Type B pancreatic cell (in vitro differentiated cells): Measurements from ENCODE around the gene TCP11L1. TPM values are rescaled to one million over a fixed set of nuclear protein-coding genes. Genes with fewer than 3 reads are reported as not detected.
A peak's percentile ranks its signal among the peaks of the same experiment; 100 is the strongest.

ENCODE experiments used
- DNase-seq: peaks from one replicate; pipeline ENCODE4 v3.0.0; 2021; ENCODE audit warnings: mixed read lengths; ENCODE audit not compliant: unreplicated experiment; ENCODE audit errors: extremely low spot score
- H3K27ac Mint-ChIP-seq: 2 replicates; pipeline ENCODE4 v1.8.0; 2021; ENCODE audit warnings: mild to moderate bottlenecking, mixed read lengths
- H3K27me3 Mint-ChIP-seq: 2 replicates; pipeline ENCODE4 v1.8.0; 2021; ENCODE audit warnings: mixed read lengths
- H3K36me3 Mint-ChIP-seq: 2 replicates; pipeline ENCODE4 v1.8.0; 2021; ENCODE audit warnings: mixed read lengths
- H3K4me1 Mint-ChIP-seq: one replicate; pipeline ENCODE4 v1.8.0; 2021; ENCODE audit warnings: mixed read lengths; ENCODE audit not compliant: unreplicated experiment
- H3K4me3 Mint-ChIP-seq: 2 replicates; pipeline ENCODE4 v1.8.0; 2021; ENCODE audit warnings: mild to moderate bottlenecking, mixed read lengths
- H3K9me3 Mint-ChIP-seq: 2 replicates; pipeline ENCODE4 v1.8.0; 2021; ENCODE audit warnings: mixed read lengths
- total RNA-seq: library from RNA; stranded (reverse); gene quantifications from 2 replicates; pipeline ENCODE4 v1.2.1, GENCODE V29; 2021; ENCODE audit warnings: low replicate concordance
- TF ChIP-seq, protein P1 (sequence below): fragments of 200-600 bp; sonication (generic); conservative IDR thresholded peaks from 2 replicates; pipeline ENCODE4 v1.5.0; 2021; ENCODE audit warnings: antibody characterized with exemption, mild to moderate bottlenecking

Gene TCP11L1
- total RNA-seq, 1 donor from 2014 or later, result 17.0 TPM

DNA sequence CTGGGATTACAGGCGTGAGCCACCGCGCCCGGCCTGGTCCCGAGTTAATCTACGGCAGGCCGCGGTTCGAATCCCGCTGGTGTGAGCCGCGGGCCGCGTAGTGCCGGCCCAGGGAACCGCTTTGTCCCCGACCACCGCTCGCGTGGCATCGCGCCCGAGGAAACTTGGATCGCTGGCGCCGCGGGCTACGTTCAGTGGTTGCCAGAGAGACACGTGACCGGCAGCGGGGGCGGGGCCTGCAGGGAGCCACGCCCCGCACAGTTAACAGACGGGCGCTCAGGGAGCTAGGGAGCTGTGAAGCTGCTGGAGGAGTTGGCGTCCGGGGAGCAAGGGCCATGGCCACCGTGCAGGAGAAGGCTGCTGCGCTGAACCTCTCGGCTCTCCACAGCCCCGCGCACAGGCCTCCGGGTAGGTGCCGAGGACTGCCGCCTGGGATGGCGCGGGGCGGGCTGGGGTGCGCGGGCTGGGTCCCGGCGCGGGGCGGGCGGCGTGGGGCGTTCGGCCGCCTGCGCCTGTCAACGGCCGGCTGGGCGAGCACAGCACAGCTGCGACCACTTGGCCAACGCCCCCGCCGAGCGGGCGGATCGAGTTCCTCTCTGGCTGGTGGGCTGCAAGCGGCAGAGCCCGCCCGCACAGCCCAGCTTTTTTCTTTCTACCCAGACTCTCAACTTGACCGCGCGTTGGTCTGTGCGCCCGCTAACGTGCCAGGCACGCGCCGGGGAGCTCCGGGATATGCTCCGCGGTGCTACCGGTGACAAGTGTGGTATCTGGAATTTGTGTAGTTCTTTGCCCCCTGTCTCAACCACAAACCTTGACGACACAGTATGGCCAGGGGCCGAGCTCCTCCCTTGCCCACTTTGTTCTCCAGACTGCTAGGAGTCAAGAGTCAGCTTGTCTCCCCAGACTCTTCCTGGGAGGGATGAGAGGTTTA is 23.5 kb upstream of the TCP11L1 start, which contains the start of gene DEPDC7:
Gene DEPDC7 (plus strand): TSS at position 258 of the 931 bp plus-strand sequence. CDS start 78 bp downstream, at position 336.
- TF ChIP-seq, protein P1, sequence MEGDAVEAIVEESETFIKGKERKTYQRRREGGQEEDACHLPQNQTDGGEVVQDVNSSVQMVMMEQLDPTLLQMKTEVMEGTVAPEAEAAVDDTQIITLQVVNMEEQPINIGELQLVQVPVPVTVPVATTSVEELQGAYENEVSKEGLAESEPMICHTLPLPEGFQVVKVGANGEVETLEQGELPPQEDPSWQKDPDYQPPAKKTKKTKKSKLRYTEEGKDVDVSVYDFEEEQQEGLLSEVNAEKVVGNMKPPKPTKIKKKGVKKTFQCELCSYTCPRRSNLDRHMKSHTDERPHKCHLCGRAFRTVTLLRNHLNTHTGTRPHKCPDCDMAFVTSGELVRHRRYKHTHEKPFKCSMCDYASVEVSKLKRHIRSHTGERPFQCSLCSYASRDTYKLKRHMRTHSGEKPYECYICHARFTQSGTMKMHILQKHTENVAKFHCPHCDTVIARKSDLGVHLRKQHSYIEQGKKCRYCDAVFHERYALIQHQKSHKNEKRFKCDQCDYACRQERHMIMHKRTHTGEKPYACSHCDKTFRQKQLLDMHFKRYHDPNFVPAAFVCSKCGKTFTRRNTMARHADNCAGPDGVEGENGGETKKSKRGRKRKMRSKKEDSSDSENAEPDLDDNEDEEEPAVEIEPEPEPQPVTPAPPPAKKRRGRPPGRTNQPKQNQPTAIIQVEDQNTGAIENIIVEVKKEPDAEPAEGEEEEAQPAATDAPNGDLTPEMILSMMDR, result no peak
- Mint-ChIP-seq H3K36me3 (no peaks in the 10 kb centered on the region), H3K4me3 (peak within 1 kb of the TSS; percentile 87), H3K27me3 (peaks cover 42% of the 10 kb centered on the region), H3K4me1 (peaks cover 15% of the 10 kb centered on the region), H3K27ac (peak within 1 kb of the TSS; percentile 55), H3K9me3 (no peaks in the 10 kb centered on the region)
- peak; percentile 88 for DNase-seq

DNA sequence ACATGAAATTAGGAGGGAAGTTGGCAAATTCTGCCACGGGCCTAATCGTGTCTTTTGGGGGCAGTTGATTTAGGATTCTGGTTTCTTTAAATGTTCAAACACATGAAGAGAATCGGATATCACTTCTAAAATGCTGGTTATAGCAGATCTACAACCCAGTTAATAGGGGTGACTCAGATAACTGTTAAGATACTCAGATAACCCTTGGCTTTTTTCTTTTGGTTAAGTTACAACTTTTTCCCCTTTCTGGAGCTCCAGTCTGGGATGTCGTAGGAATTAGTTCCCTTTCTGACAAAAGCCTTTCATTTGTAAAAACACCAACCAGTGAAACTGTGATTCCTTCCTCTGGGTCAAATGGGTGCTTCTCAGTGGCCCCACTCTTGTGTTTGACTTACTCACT is 22.7 kb upstream of the TCP11L1 start:
- H3K9me3 Mint-ChIP-seq, result no peaks in the 10 kb centered on the region
- peak overlapping the region; percentile 55 for H3K27ac Mint-ChIP-seq
- H3K4me1 Mint-ChIP-seq, result peaks cover 15% of the 10 kb centered on the region
- DNase-seq, result no peak
- peaks cover 42% of the 10 kb centered on the region for H3K27me3 Mint-ChIP-seq
- H3K4me3 Mint-ChIP-seq, result peak overlapping the region; percentile 86
- no peaks in the 10 kb centered on the region for H3K36me3 Mint-ChIP-seq
- TF ChIP-seq, protein P1, result no peak

DNA sequence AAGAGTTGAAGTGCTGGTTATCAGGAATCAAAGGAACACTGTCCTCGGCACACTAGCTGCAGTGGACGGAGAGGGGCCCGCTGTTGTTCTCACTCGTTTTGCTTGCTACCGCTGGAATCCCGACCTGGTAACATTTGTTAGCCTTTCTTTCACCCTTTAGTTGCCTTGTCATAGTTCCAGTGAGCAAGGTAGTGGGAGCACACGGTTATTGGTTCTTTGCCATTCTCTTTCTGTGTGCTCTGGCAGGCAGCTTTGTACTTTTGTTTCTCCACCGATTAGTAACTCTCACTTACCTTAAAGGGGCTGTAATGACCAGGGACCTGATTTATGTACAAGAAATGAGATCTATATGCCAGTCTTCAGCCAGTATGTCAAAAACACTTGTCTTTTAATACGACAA is 21.9 kb upstream of the TCP11L1 start:
- Mint-ChIP-seq H3K4me1 (peaks cover 15% of the 10 kb centered on the region), H3K36me3 (no peaks in the 10 kb centered on the region), H3K9me3 (no peaks in the 10 kb centered on the region), H3K4me3 (peak overlapping the region; percentile 86), H3K27ac (no peak overlapping the region), H3K27me3 (peaks cover 42% of the 10 kb centered on the region)
- TF ChIP-seq, protein P1, result no peak
- no peak for DNase-seq

DNA sequence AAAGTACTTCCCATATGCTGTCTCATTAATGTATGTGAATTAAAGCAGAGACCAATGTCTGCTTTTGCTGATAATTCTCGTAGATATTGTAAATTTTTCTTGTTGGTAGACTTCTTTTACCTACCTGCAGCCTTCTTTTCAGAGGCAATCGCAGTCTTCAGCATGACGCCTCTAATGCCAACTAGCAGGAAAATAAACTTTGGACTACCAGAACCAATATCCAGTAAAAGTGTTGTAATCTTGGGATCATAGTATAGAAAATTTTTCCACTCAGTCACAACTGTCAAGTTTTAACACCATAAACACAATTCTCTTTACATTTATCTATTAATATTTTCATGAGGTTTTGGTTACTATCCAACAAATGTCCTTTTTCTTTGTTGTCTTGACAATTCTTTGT is 21.4 kb upstream of the TCP11L1 start:
- Mint-ChIP-seq H3K27me3 (peaks cover 42% of the 10 kb centered on the region), H3K4me3 (peak overlapping the region; percentile 86), H3K27ac (no peak overlapping the region), H3K9me3 (no peaks in the 10 kb centered on the region), H3K36me3 (no peaks in the 10 kb centered on the region), H3K4me1 (peaks cover 15% of the 10 kb centered on the region)
- TF ChIP-seq, protein P1, result no peak
- no peak for DNase-seq

DNA sequence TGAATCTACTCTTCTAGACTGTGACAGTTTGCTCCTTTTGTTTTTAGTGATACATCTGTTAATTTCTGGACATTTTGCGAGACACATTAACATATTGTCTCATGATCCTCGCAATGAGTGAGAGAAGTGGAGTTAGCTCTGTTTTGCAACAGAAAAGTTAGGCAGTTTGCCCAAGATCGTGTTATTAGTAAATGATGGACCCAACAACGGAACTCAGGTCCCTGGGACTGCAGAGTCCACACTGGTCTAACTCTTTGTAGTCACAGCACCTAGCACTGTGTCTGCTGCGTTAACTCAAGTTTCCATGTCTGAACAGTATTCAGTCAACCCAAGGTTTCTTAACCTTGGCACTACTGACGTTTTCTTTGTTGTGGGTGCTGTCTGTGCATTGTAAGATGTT is 20.5 kb upstream of the TCP11L1 start:
- H3K36me3 Mint-ChIP-seq, result no peaks in the 10 kb centered on the region
- H3K4me1 Mint-ChIP-seq, result peaks cover 15% of the 10 kb centered on the region
- DNase-seq, result no peak
- H3K27me3 Mint-ChIP-seq, result peaks cover 40% of the 10 kb centered on the region
- H3K27ac Mint-ChIP-seq, result no peak overlapping the region
- no peak overlapping the region for H3K4me3 Mint-ChIP-seq
- H3K9me3 Mint-ChIP-seq, result no peaks in the 10 kb centered on the region
- TF ChIP-seq, protein P1, result no peak
